CD14-positive monocyte (primary cell): Measurements from ENCODE around the gene DNAH11. TPM values are rescaled to one million over a fixed set of nuclear protein-coding genes. Genes with fewer than 3 reads are reported as not detected.

Experiments
- DNase-seq, 3 donors: peaks; one replicate each; pipeline ENCODE4 v3.0.0-alpha.2; 2011 to 2022
- H2AFZ ChIP-seq: 2 replicates; pipeline ENCODE4 v1.6.0; 2012; ENCODE audit warnings: mild to moderate bottlenecking, low read depth, low read length, inconsistent platforms; ENCODE audit not compliant: insufficient read depth, poor library complexity, severe bottlenecking
- H3K27ac ChIP-seq, 2 donors: 1 replicate in 1 of 2; 2 replicates in 1 of 2; pipeline ENCODE4 v1.5.1; 2012 to 2013; ENCODE audit warnings: low read length in 2 of 2, control low read depth in 1 of 2, inconsistent platforms in 1 of 2, low read depth in 1 of 2, mild to moderate bottlenecking in 1 of 2
- H3K27me3 ChIP-seq, 2 donors: one replicate each; pipeline versions ENCODE4 v1.6.0 to v1.6.1; 2011 to 2013; ENCODE audit warnings: low read length in 2 of 2; ENCODE audit not compliant: control insufficient read depth in 2 of 2, insufficient read depth in 2 of 2
- H3K36me3 ChIP-seq, 2 donors: replicated peaks in 1 of 2; 1 replicate in 1 of 2; 2 replicates in 1 of 2; pipeline versions ENCODE4 v1.5.1 to v1.6.1; 2012 to 2013; ENCODE audit warnings: low read length in 2 of 2, control low read depth in 1 of 2, inconsistent platforms in 1 of 2, mild to moderate bottlenecking in 1 of 2; ENCODE audit not compliant: insufficient read depth in 2 of 2, control insufficient read depth in 1 of 2
- H3K4me1 ChIP-seq, 2 donors: 1 replicate in 1 of 2; 2 replicates in 1 of 2; pipeline versions ENCODE4 v1.5.1 to v1.6.1; 2012 to 2013; ENCODE audit warnings: low read length in 2 of 2, control low read depth in 1 of 2, inconsistent platforms in 1 of 2, mild to moderate bottlenecking in 1 of 2, moderate library complexity in 1 of 2; ENCODE audit not compliant: insufficient read depth in 2 of 2, control insufficient read depth in 1 of 2
- H3K4me2 ChIP-seq: replicated peaks from 2 replicates; pipeline ENCODE3; 2012; ENCODE audit warnings: low read length, moderate library complexity, mild to moderate bottlenecking; ENCODE audit not compliant: poor library complexity, severe bottlenecking; ENCODE audit errors: extremely low read depth
- H3K4me3 ChIP-seq, 3 experiments: fragments of 200-600 bp in 1 of 3; sonication (generic) in 1 of 3; replicated peaks in 1 of 3; 1 replicate in 2 of 3; 2 replicates in 1 of 3; pipeline ENCODE4 v1.5.1; 2011 to 2013; ENCODE audit warnings: low read length in 3 of 3, mild to moderate bottlenecking in 3 of 3, control low read depth in 2 of 3, low read depth in 2 of 3, inconsistent platforms in 1 of 3, moderate library complexity in 1 of 3
- H3K79me2 ChIP-seq: 2 replicates; pipeline ENCODE4 v1.6.0; 2012; ENCODE audit warnings: mild to moderate bottlenecking, control low read depth, inconsistent platforms, low read length, moderate library complexity; ENCODE audit not compliant: insufficient read depth
- H3K9ac ChIP-seq: 2 replicates; pipeline ENCODE4 v1.6.0; 2017; ENCODE audit warnings: low read length, mild to moderate bottlenecking; ENCODE audit not compliant: insufficient read depth, poor library complexity, severe bottlenecking
- H3K9me3 ChIP-seq, 2 donors: replicated peaks in 1 of 2; 1 replicate in 1 of 2; 2 replicates in 1 of 2; pipeline versions ENCODE4 v1.5.1 to v1.6.1; 2012 to 2013; ENCODE audit warnings: low read length in 2 of 2, control low read depth in 1 of 2; ENCODE audit not compliant: control insufficient read depth in 1 of 2, insufficient read depth in 1 of 2
- H4K20me1 ChIP-seq: 2 replicates; pipeline ENCODE4 v1.6.0; 2012; ENCODE audit warnings: mild to moderate bottlenecking, low read length, control low read depth, moderate library complexity; ENCODE audit not compliant: insufficient read depth
- H3K27ac Mint-ChIP-seq, 7 donors: one replicate each; pipeline ENCODE4 v1.8.0; 2020; ENCODE audit warnings: mild to moderate bottlenecking in 7 of 7, mixed read lengths in 7 of 7, moderate library complexity in 6 of 7, inconsistent platforms in 2 of 7
- H3K27me3 Mint-ChIP-seq, 3 donors: one replicate each; pipeline ENCODE4 v1.8.0; 2021 to 2022; ENCODE audit warnings: low read depth in 3 of 3, mild to moderate bottlenecking in 3 of 3, mixed read lengths in 3 of 3, moderate library complexity in 3 of 3, inconsistent platforms in 1 of 3
- H3K36me3 Mint-ChIP-seq, 2 donors: one replicate each; pipeline ENCODE4 v1.8.0; 2020; ENCODE audit warnings: mixed read lengths in 2 of 2, inconsistent platforms in 1 of 2, mild to moderate bottlenecking in 1 of 2
- H3K4me1 Mint-ChIP-seq: one replicate; pipeline ENCODE4 v1.8.0; 2020; ENCODE audit warnings: mild to moderate bottlenecking, mixed read lengths
- H3K4me3 Mint-ChIP-seq, 2 donors: one replicate each; pipeline ENCODE4 v1.8.0; 2020; ENCODE audit warnings: mild to moderate bottlenecking in 2 of 2, mixed read lengths in 2 of 2, moderate library complexity in 1 of 2
- H3K9me3 Mint-ChIP-seq, 7 donors: one replicate each; pipeline ENCODE4 v1.8.0; 2020 to 2022; ENCODE audit warnings: mixed read lengths in 7 of 7, mild to moderate bottlenecking in 6 of 7, moderate library complexity in 6 of 7, inconsistent platforms in 2 of 7
- WGBS: methylation state at CpG from one replicate; pipeline ENCODE4 v1.1.5; 2013; ENCODE audit warnings: missing lambda C conversion rate; ENCODE audit not compliant: insufficient coverage; 5-methylcytosine and 5-hydroxymethylcytosine counted together
- intact Hi-C, 2 donors: fragments of 100-400 bp; cut with micrococcal nuclease; formaldehyde crosslinking; loops; one replicate each; pipeline versions ENCODE4 v1.15.0 to v1.15.1; 2023
- polyA plus RNA-seq, 3 donors: library from polyadenylated mRNA; depleted of rRNA in 1 of 3; unstranded in 2 of 3; stranded (reverse) in 1 of 3; fragments of 300-500 nt in 2 of 3; fragments of >200 nt in 1 of 3; fragmentation: Illumina TruSeq in 2 of 3; gene quantifications; 1 replicate in 2 of 3; 2 replicates in 1 of 3; pipeline ENCODE4 v1.2.3, GENCODE V29; 2012 to 2021
- TF ChIP-seq, protein P1 (sequence below): fragments of 200-600 bp; IDR thresholded peaks from one replicate; pipeline ENCODE4 v1.8.0; 2022; ENCODE audit warnings: antibody characterized with exemption, mild to moderate bottlenecking

The DNAH11 gene
- polyA plus RNA-seq, 3 donors: not detected

DNA sequence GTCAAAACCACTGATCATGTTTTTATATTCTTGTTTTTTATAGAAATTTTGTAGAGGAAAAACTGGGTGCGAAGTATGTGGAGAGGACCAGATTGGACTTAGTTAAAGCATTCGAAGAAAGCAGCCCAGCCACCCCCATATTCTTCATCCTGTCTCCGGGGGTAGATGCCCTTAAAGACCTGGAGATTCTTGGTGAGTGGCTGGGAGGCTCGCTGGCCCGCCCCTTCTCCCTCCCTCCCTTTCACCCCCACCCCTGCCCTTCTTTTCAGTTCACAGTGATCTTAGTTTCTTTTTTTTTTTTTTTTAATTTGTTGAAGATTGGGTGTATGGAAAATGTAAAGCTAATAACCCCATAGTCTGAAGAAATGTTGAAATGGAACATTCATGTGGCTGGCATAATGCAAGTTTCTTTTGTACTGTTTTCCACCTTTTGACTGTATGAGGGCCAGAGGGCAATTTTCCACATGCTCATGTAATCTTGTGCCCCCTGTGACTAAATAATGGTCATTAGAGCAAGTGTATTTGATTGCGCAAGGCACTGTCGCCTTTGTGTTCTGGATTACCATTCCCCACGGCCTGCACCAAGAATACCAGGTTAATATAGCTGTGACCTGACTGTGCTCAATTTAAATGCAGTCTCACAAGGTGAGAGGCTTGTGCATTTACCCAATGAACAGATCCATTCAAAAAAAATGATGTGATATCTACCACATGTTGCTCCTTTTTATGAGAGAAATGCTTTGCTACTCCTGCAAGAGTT, 325.2 kb downstream of the DNAH11 start:
- TF ChIP-seq, protein P1, sequence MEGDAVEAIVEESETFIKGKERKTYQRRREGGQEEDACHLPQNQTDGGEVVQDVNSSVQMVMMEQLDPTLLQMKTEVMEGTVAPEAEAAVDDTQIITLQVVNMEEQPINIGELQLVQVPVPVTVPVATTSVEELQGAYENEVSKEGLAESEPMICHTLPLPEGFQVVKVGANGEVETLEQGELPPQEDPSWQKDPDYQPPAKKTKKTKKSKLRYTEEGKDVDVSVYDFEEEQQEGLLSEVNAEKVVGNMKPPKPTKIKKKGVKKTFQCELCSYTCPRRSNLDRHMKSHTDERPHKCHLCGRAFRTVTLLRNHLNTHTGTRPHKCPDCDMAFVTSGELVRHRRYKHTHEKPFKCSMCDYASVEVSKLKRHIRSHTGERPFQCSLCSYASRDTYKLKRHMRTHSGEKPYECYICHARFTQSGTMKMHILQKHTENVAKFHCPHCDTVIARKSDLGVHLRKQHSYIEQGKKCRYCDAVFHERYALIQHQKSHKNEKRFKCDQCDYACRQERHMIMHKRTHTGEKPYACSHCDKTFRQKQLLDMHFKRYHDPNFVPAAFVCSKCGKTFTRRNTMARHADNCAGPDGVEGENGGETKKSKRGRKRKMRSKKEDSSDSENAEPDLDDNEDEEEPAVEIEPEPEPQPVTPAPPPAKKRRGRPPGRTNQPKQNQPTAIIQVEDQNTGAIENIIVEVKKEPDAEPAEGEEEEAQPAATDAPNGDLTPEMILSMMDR: no peak
- Mint-ChIP-seq H3K9me3 (peaks cover 0 to 3% (median 0%) of the 10 kb centered on the region in 7 donors), H3K27ac (no peak overlapping the region), H3K4me3 (no peak overlapping the region), H3K27me3 (no peaks in the 10 kb centered on the region), H3K4me1 (peaks cover 6% of the 10 kb centered on the region), H3K36me3 (no peaks in the 10 kb centered on the region)
- DNase-seq: no peak
- Histone ChIP-seq H3K27me3 (no peaks in the 10 kb centered on the region), H3K4me3 (no peak overlapping the region), H4K20me1 (no peaks in the 10 kb centered on the region), H3K27ac (no peak overlapping the region), H3K9ac (no peak overlapping the region), H3K36me3 (no peaks in the 10 kb centered on the region), H3K79me2 (no peaks in the 10 kb centered on the region), H3K4me2 (no peak overlapping the region), H3K9me3 (no peaks in the 10 kb centered on the region), H2AFZ (no peak overlapping the region), H3K4me1 (no peaks in the 10 kb centered on the region)
- intact Hi-C loops: no loop called here
- 44% methylated on average over 3 of the region's 8 CpGs for WGBS

GRCh38 chr7:21868576-21868850, 325.7 kb downstream of the DNAH11 start:
- Mint-ChIP-seq H3K9me3 (peaks cover 0 to 1% (median 0%) of the 10 kb centered on the region in 7 donors), H3K4me1 (peaks cover 6% of the 10 kb centered on the region), H3K36me3 (no peaks in the 10 kb centered on the region), H3K27me3 (no peaks in the 10 kb centered on the region), H3K4me3 (no peak overlapping the region), H3K27ac (no peak overlapping the region)
- DNase-seq: no peak
- Histone ChIP-seq H3K4me3 (no peak overlapping the region), H3K9ac (no peak overlapping the region), H4K20me1 (no peaks in the 10 kb centered on the region), H3K9me3 (no peaks in the 10 kb centered on the region), H3K36me3 (no peaks in the 10 kb centered on the region), H3K79me2 (no peaks in the 10 kb centered on the region), H2AFZ (no peak overlapping the region), H3K4me2 (no peak overlapping the region), H3K27ac (no peak overlapping the region), H3K4me1 (no peaks in the 10 kb centered on the region), H3K27me3 (no peaks in the 10 kb centered on the region)
- intact Hi-C loops: no loop called here
- WGBS: 70% methylated on average over 2 of the region's 3 CpGs
- TF ChIP-seq, protein P1: no peak
